A172 (cell line): ENCODE results near the gene TAS1R3. TPM values are rescaled to one million over a fixed set of nuclear protein-coding genes. Genes with fewer than 3 reads are reported as not detected.

ENCODE experiments used
- DNase-seq: peaks from one replicate; pipeline ENCODE4 v3.0.0-alpha.2; 2015; ENCODE audit warnings: low spot score
- total RNA-seq: library from RNA; depleted of rRNA; stranded (reverse); fragments of >200 nt; shearing (Covaris generic); gene quantifications from 2 replicates; pipeline ENCODE4 v1.2.3, GENCODE V29; 2014

TAS1R3 gene
- total RNA-seq, 1 experiment from 2014 or later: 0.33 TPM

DNA sequence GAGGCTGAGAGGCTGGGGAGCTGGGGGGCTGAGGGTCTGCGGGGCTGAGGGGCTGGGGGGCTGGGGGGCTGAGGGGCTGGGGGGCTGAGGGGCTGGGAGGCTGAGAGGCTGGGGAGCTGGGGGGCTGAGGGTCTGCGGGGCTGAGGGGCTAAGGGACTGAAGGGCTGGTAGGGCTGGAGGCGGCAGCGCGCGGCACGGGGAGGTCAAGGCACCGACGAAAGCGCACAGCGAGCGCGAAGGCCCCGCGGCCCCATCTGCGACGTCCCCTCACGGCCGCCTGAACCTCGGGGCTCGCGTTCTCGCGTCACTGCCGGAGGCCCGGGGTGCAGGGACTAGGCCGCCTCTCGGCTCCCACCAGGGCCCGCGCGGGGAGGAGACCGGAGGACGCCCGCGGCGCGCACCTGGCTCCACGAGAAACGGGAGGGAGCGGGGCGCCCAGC, 7.0 kb upstream of the TAS1R3 start:
- no peak for DNase-seq

- DNase-seq: peak; percentile 60
These were observed 6.4 kb upstream of the TAS1R3 start, which contains the start of the genes CPTP and INTS11 for GRCh38 chr1:1324524-1325287. CPTP (plus strand) TSS chr1:1324802; CDS start chr1:1326911, 2,109 bp downstream. INTS11 (minus strand) TSS chr1:1324660; CDS start chr1:1324608, 52 bp downstream.

GRCh38 chr1:1325288-1326074, 5.6 kb upstream of the TAS1R3 start:
- DNase-seq: no peak

DNA sequence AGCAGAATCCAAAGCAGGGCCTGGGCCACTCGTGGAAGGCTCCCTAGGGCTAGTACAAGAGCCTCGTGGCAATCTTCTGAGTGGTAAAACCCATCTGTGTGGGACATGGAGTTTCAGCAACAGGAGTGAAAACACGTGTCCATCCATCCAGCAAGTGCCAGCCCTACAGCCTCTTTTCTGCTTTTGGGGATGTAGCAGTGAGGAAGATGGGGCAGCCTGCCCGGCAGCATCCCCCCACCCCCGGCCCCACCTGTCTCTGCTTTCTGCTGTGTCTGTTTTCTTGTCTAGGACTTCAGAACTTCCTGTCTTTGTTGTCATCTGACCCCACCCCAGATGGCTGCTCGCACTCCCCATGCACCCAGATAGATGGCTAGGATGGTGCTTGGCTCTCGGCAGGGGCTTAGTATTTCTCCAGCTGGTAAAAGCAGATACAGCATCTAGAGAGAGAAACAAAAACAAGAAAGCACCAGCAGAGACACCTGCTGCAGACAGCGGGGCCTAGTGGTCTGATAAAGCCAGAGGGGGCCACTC, 4.9 kb upstream of the TAS1R3 start:
- no peak for DNase-seq

GRCh38 chr1:1327291-1327690, 3.8 kb upstream of the TAS1R3 start:
- DNase-seq: no peak

- DNase-seq: no peak
These were observed 2.8 kb upstream of the TAS1R3 start for GRCh38 chr1:1328254-1328653.

GRCh38 chr1:1329304-1330210, 1.5 kb upstream of the TAS1R3 start:
- no peak for DNase-seq

GRCh38 chr1:1330366-1331067, 563 bp upstream of the TAS1R3 start:
- no peak for DNase-seq

DNA sequence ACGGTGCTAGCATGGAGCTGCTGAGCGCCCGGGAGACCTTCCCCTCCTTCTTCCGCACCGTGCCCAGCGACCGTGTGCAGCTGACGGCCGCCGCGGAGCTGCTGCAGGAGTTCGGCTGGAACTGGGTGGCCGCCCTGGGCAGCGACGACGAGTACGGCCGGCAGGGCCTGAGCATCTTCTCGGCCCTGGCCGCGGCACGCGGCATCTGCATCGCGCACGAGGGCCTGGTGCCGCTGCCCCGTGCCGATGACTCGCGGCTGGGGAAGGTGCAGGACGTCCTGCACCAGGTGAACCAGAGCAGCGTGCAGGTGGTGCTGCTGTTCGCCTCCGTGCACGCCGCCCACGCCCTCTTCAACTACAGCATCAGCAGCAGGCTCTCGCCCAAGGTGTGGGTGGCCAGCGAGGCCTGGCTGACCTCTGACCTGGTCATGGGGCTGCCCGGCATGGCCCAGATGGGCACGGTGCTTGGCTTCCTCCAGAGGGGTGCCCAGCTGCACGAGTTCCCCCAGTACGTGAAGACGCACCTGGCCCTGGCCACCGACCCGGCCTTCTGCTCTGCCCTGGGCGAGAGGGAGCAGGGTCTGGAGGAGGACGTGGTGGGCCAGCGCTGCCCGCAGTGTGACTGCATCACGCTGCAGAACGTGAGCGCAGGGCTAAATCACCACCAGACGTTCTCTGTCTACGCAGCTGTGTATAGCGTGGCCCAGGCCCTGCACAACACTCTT, 1.1 kb downstream of the TAS1R3 start:
- no peak for DNase-seq

GRCh38 chr1:1332774-1333480, 1.8 kb downstream of the TAS1R3 start:
- DNase-seq: no peak

DNA sequence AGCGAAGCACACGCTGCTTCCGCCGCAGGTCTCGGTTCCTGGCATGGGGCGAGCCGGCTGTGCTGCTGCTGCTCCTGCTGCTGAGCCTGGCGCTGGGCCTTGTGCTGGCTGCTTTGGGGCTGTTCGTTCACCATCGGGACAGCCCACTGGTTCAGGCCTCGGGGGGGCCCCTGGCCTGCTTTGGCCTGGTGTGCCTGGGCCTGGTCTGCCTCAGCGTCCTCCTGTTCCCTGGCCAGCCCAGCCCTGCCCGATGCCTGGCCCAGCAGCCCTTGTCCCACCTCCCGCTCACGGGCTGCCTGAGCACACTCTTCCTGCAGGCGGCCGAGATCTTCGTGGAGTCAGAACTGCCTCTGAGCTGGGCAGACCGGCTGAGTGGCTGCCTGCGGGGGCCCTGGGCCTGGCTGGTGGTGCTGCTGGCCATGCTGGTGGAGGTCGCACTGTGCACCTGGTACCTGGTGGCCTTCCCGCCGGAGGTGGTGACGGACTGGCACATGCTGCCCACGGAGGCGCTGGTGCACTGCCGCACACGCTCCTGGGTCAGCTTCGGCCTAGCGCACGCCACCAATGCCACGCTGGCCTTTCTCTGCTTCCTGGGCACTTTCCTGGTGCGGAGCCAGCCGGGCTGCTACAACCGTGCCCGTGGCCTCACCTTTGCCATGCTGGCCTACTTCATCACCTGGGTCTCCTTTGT, 2.6 kb downstream of the TAS1R3 start:
- no peak for DNase-seq

DNA sequence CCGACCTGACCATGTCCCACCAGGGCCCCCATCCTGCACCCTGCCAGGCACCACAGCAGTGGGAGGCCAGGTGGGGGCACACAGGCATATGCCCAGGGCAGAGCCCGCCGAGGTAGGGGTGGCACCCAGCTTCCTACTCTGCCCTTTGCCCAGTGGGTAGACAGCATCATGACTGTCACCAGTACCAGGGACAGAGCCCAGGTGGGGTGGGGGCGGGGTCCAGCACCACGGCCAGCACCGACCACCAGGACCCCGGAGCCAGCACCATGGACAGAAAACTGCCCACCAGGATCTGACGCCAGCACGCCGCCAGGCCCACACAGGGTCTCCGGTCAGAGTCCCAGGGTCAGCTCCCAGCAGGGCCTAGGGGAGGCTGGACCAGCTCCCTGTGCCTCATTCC, 3.8 kb downstream of the TAS1R3 start:
- no peak for DNase-seq

DNA sequence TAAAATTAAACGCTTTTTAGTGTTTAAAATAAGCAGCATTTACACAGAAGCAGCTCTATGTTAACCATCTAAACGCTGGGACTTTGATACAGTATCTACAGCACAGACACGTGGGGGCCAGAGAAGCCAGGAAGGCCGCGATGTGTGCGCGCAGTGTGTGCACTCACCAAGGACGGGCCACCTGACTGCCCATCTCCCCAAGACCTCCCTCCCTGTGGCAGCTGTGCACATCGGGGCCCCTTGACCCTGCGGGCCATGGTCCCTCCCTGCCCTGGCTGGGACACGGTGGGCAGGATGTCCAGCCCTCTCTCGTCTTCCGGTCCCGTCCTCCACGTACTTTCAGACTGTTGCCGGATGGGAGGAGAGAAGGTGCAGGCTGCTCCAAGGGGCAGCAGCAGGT, 4.2 kb downstream of the TAS1R3 start:
- DNase-seq: no peak

GRCh38 chr1:1335792-1336248, 4.7 kb downstream of the TAS1R3 start:
- no peak for DNase-seq

DNA sequence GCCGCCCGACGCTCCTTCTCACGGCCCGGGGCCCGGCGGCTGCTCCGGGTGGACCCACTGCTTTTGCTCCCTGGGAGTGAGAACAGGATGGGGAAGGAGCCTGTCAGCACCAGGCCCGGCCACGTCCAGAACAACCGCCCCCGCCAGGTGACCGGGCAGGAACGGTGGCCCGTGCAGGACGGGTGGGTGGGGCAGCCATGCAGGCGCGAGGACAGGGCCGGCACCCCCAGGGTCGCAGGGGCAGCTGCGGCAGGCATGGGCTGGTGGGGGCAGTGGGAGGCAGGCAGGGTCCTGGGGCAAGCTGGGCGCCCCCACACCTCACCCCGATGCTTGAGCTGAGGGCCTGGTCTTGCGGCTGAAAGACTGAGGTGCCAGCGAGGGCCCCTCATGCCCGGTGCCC, 5.4 kb downstream of the TAS1R3 start:
- no peak for DNase-seq

DNA sequence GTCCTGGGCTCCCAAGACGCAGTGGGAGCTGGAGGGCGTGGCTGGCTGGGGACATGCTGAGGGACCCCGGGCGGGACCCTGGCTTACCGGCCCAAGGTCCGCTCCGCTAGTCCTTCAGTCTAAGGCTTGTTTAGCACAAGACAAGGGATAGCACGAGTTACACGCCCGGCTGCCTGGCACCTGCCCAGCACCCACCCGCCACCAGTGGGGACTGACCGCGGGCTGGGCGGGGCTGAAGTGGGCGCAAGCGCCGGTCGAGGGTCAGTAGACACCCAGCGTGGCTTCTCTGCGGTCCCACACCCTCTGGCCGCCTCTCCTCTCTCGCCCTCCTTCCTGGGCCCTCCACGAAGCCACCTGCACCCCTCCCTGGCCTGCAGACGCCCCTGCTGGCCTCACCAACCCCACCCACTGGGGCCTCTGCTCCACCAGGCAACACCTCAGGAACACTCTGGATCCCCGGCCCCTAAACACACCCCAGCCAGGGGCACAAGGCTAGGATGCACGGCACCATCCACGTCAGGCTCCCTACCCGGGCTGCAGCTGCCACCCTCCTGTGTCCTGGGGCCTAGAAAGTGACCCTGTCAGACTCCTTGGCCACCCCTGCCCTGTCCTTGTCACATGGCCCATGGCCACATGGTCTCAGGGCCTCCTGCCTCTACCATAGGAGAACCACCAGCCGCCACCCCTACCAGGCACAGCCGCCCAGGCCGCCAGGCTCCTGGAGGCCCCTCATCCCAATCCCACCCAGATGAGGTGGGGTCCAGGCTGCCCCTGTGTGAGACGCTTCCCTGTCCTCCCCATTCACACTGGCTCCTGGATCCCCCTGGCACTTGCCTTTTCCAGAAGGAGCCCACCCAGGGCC, 6.1 kb downstream of the TAS1R3 start:
- no peak for DNase-seq

- DNase-seq: no peak
These were observed 6.7 kb downstream of the TAS1R3 start for GRCh38 chr1:1337793-1338147.

- DNase-seq: no peak
These were observed 7.2 kb downstream of the TAS1R3 start for GRCh38 chr1:1338278-1338677.
